Nephron (organoid): ENCODE measurements around the gene ALMS1.
A peak's percentile ranks its signal among the peaks of the same experiment; 100 is the strongest.

Experiments used
- H3K27ac Mint-ChIP-seq, 3 experiments: 2 replicates each; pipeline ENCODE4 v1.8.0; 2020; ENCODE audit warnings: mixed read lengths in 3 of 3, mild to moderate bottlenecking in 2 of 3, moderate library complexity in 1 of 3
- H3K27me3 Mint-ChIP-seq: 2 replicates; pipeline ENCODE4 v1.8.0; 2021; ENCODE audit warnings: low read depth, mild to moderate bottlenecking, moderate library complexity, mixed read lengths
- H3K36me3 Mint-ChIP-seq: 2 replicates; pipeline ENCODE4 v1.8.0; 2020; ENCODE audit warnings: low read depth, mixed read lengths
- H3K4me1 Mint-ChIP-seq: 2 replicates; pipeline ENCODE4 v1.8.0; 2020; ENCODE audit warnings: mixed read lengths
- H3K4me3 Mint-ChIP-seq, 3 experiments: 2 replicates each; pipeline ENCODE4 v1.8.0; 2020; ENCODE audit warnings: mild to moderate bottlenecking in 3 of 3, mixed read lengths in 3 of 3, moderate library complexity in 2 of 3
- H3K9me3 Mint-ChIP-seq: 2 replicates; pipeline ENCODE4 v1.8.0; 2020; ENCODE audit warnings: mixed read lengths
- TF ChIP-seq, protein P1 (sequence below), 3 experiments: fragments of 200-600 bp; sonication (generic); IDR thresholded peaks; one replicate each; pipeline ENCODE4 v1.5.0; 2021; ENCODE audit warnings: antibody characterized with exemption in 3 of 3; ENCODE audit not compliant: unreplicated experiment in 3 of 3

Gene ALMS1

GRCh38 chr2:73350035-73350691 is 35.5 kb upstream of the ALMS1 start:
- TF ChIP-seq, protein P1, sequence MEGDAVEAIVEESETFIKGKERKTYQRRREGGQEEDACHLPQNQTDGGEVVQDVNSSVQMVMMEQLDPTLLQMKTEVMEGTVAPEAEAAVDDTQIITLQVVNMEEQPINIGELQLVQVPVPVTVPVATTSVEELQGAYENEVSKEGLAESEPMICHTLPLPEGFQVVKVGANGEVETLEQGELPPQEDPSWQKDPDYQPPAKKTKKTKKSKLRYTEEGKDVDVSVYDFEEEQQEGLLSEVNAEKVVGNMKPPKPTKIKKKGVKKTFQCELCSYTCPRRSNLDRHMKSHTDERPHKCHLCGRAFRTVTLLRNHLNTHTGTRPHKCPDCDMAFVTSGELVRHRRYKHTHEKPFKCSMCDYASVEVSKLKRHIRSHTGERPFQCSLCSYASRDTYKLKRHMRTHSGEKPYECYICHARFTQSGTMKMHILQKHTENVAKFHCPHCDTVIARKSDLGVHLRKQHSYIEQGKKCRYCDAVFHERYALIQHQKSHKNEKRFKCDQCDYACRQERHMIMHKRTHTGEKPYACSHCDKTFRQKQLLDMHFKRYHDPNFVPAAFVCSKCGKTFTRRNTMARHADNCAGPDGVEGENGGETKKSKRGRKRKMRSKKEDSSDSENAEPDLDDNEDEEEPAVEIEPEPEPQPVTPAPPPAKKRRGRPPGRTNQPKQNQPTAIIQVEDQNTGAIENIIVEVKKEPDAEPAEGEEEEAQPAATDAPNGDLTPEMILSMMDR (IDR thresholded peaks at IDR 0.05; ENCODE audit: unreplicated experiment in 3 of 3), result no peak
- H3K9me3 Mint-ChIP-seq, result no peaks in the 10 kb centered on the region
- H3K36me3 Mint-ChIP-seq, result no peaks in the 10 kb centered on the region
- no peak overlapping the region for H3K4me3 Mint-ChIP-seq
- no peak overlapping the region for H3K27ac Mint-ChIP-seq
- H3K4me1 Mint-ChIP-seq, result no peaks in the 10 kb centered on the region
- H3K27me3 Mint-ChIP-seq, result peaks cover 27% of the 10 kb centered on the region

DNA sequence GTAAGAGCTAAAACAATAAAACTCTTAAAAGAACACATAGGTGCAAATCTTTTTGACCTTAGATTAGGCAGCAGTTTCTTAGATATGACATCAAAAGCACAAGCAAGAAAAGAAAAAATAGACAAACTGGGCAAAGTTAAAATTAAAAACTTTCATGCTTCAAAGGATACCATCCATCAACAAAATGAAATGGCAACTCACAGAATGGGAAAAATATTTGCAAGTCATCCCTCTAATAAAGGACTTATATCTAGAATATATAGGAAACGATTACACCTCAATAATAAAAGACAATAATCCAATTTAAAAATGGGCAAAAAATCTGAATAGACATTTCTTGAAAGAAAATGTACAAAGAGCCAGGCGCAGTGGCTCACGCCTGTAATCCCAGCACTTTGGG is 29.5 kb upstream of the ALMS1 start:
- no peak overlapping the region for H3K4me3 Mint-ChIP-seq
- no peaks in the 10 kb centered on the region for H3K27me3 Mint-ChIP-seq
- TF ChIP-seq, protein P1 (IDR thresholded peaks at IDR 0.05; ENCODE audit: unreplicated experiment in 3 of 3), result no peak
- H3K9me3 Mint-ChIP-seq, result no peaks in the 10 kb centered on the region
- no peaks in the 10 kb centered on the region for H3K36me3 Mint-ChIP-seq
- H3K27ac Mint-ChIP-seq, result no peak overlapping the region
- no peaks in the 10 kb centered on the region for H3K4me1 Mint-ChIP-seq

DNA sequence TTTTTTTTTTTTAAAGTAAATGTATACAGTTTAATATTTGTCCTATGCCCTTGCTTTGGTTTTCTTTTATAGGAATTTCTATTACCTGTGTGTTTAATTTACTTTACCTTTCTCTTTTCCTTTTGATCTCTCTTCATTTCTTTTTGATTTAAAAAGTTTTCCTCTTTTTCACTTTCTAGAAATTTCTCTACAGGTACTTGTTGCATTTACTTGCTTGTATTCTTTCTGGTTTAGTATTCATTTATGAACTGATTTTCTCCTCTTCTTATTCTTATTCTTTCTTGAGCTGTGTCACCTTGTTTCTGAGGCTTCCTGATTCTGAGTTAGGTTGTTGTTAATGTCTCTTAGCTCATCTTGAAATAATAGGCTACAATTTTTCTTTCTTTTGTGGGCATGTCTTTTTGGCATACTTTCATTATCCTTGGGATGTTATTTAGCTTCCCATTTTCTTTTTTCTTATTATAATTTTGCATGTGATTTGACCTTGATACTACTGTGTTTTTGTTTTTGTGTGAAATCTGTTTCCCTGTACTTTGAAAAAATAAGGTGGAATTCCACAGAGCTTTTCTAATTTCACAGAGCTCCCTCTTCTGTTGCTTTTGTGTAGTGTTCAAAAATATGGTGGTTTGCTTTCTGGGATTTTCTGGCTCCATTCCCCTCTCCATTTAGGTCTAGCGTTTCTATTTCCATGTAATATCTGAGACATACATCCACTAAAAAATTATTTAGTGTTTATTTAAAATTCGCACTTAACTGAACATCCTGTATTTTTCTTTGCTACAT is 25.5 kb upstream of the ALMS1 start:
- Mint-ChIP-seq H3K27ac (no peak overlapping the region), H3K4me3 (no peak overlapping the region), H3K27me3 (peaks cover 3% of the 10 kb centered on the region), H3K9me3 (no peaks in the 10 kb centered on the region), H3K36me3 (no peaks in the 10 kb centered on the region), H3K4me1 (no peaks in the 10 kb centered on the region)
- TF ChIP-seq, protein P1 (IDR thresholded peaks at IDR 0.05; ENCODE audit: unreplicated experiment in 3 of 3), result peak; percentile 37 to 52 (median 38)

- Mint-ChIP-seq H3K27me3 (peaks cover 14% of the 10 kb centered on the region), H3K36me3 (no peaks in the 10 kb centered on the region), H3K4me1 (no peaks in the 10 kb centered on the region), H3K4me3 (no peak overlapping the region), H3K27ac (no peak overlapping the region), H3K9me3 (no peaks in the 10 kb centered on the region)
- TF ChIP-seq, protein P1 (IDR thresholded peaks at IDR 0.05; ENCODE audit: unreplicated experiment in 3 of 3), result no peak
Measured at GRCh38 chr2:73366060-73366459, 19.6 kb upstream of the ALMS1 start.

GRCh38 chr2:73368781-73369180 is 16.9 kb upstream of the ALMS1 start:
- H3K27me3 Mint-ChIP-seq, result peaks cover 30% of the 10 kb centered on the region
- TF ChIP-seq, protein P1 (IDR thresholded peaks at IDR 0.05; ENCODE audit: unreplicated experiment in 3 of 3), result no peak
- no peak overlapping the region for H3K27ac Mint-ChIP-seq
- no peaks in the 10 kb centered on the region for H3K36me3 Mint-ChIP-seq
- H3K4me1 Mint-ChIP-seq, result no peaks in the 10 kb centered on the region
- H3K9me3 Mint-ChIP-seq, result no peaks in the 10 kb centered on the region
- H3K4me3 Mint-ChIP-seq, result no peak overlapping the region
